Ovary (tissue), 3 donors: Measurements from ENCODE around the gene ARSA.

ENCODE experiments used
- EP300 ChIP-seq: sonication (generic); formaldehyde crosslinking; IDR thresholded peaks from one replicate; pipeline ENCODE4 v1.6.1; 2017; ENCODE audit warnings: antibody characterized with exemption
- POLR2A ChIP-seq: fragments of 450-650 bp; IDR thresholded peaks from one replicate; pipeline ENCODE4 v1.6.1; 2017; ENCODE audit warnings: antibody characterized with exemption, mild to moderate bottlenecking, moderate library complexity
- TF ChIP-seq, protein P1 (sequence below), 3 donors: fragments of 450-650 bp in 2 of 3; fragments of 200-600 bp in 1 of 3; IDR thresholded peaks; one replicate each; pipeline versions ENCODE4 v1.5.1 to v1.8.0; 2016 to 2022; ENCODE audit warnings: antibody characterized with exemption in 3 of 3, mild to moderate bottlenecking in 1 of 3
- donor health status: DM: no; HTN: no; CAD: no.

DNA sequence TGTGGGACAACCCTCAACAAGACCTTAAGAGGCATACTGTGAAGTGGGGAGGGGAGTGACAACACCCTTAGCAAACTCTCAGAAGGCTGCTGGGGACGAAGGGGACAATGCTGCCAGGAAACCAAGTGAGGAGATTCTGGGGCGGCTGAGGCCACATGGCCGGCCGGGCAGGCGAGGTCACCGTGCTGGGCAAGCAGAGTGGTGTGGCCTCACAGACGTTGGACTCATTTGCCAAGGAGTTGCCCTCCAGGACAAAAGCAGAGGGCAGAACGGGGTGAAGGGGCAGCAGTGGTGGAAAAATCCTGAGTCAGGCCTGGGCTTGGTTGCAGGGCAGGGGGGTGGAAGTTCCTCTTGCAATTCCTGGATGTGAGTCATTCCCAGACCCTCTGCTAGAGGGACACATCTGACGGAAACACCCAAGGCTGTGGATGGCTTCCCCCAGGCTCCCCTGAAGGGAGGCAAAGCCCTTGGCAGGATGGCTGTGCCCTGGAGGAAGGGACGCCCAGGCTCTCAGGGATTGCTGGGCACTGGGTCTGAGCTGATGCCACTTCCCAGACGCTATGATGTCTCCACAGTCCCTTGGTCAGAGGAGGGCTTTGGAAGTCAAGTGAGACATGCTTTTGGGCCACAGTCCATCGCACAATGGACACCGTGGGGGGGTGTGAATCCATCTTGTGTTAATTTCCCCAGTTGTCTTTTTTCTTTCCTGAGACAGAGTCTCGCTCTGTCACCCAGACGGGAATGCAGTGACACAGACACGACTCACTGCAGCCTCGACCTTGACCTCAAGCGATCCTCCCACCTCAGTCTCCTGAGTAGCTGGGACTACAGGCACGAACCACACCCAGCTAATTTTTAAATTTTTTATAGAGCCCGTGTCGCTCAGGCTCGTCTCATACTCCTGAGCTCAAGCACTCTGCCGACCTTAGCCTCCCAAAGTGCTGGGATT, 28.4 kb upstream of the ARSA start:
- TF ChIP-seq POLR2A (no peak), EP300 (no peak)
- TF ChIP-seq, protein P1, sequence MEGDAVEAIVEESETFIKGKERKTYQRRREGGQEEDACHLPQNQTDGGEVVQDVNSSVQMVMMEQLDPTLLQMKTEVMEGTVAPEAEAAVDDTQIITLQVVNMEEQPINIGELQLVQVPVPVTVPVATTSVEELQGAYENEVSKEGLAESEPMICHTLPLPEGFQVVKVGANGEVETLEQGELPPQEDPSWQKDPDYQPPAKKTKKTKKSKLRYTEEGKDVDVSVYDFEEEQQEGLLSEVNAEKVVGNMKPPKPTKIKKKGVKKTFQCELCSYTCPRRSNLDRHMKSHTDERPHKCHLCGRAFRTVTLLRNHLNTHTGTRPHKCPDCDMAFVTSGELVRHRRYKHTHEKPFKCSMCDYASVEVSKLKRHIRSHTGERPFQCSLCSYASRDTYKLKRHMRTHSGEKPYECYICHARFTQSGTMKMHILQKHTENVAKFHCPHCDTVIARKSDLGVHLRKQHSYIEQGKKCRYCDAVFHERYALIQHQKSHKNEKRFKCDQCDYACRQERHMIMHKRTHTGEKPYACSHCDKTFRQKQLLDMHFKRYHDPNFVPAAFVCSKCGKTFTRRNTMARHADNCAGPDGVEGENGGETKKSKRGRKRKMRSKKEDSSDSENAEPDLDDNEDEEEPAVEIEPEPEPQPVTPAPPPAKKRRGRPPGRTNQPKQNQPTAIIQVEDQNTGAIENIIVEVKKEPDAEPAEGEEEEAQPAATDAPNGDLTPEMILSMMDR (IDR thresholded peaks at IDR 0.05): no peak
